ENCODE data around the gene TEC. TPM values are rescaled to one million over a fixed set of nuclear protein-coding genes. Genes with fewer than 3 reads are reported as not detected.

Gene TEC
- total RNA-seq, 6 donors from 2014 or later: 5.9 to 26.2 (median 10.1) TPM

- no peaks in the 10 kb centered on the region for H3K27me3 ChIP-seq
- DNase-seq (no peak), ATAC-seq (ENCODE audit: low FRiP score in 2 of 2) (no peak)
- TF ChIP-seq POLR2A (IDR thresholded peaks at IDR 0.05): no peak
- no peak for TF ChIP-seq POLR2AphosphoS5 (IDR thresholded peaks at IDR 0.05)
- TF ChIP-seq EP300 (IDR thresholded peaks at IDR 0.05): no peak
- no peak for TF ChIP-seq CTCF (IDR thresholded peaks at IDR 0.05)
- no peak overlapping the region for H3K4me3 ChIP-seq
- no peaks in the 10 kb centered on the region for H3K4me1 ChIP-seq
- WGBS, 2 donors: 64 to 69% methylated on average over 4 of the region's 4 CpGs
- H3K36me3 ChIP-seq: no peaks in the 10 kb centered on the region
- no peaks in the 10 kb centered on the region for H3K9me3 ChIP-seq
- H3K27ac ChIP-seq: no peak overlapping the region
Observed at GRCh38 chr4:48226199-48226598, 43.4 kb downstream of the TEC start.

- Histone ChIP-seq H3K4me3 (no peak overlapping the region), H3K36me3 (no peaks in the 10 kb centered on the region), H3K27ac (no peak overlapping the region), H3K4me1 (no peaks in the 10 kb centered on the region), H3K9me3 (no peaks in the 10 kb centered on the region), H3K27me3 (no peaks in the 10 kb centered on the region)
- ATAC-seq (ENCODE audit: low FRiP score in 2 of 2): no peak
- WGBS, 2 donors: 80 to 84% methylated on average over 7 of the region's 7 CpGs
- no peak for TF ChIP-seq POLR2A (IDR thresholded peaks at IDR 0.05)
- no peak for TF ChIP-seq POLR2AphosphoS5 (IDR thresholded peaks at IDR 0.05)
- no peak for TF ChIP-seq CTCF (IDR thresholded peaks at IDR 0.05)
- TF ChIP-seq EP300 (IDR thresholded peaks at IDR 0.05): no peak
- DNase-seq: no peak
Observed at GRCh38 chr4:48225368-48226141, 44.1 kb downstream of the TEC start.

- H3K27me3 ChIP-seq: no peaks in the 10 kb centered on the region
- H3K4me3 ChIP-seq: no peak overlapping the region
- H3K4me1 ChIP-seq: no peaks in the 10 kb centered on the region
- no peaks in the 10 kb centered on the region for H3K36me3 ChIP-seq
- no peak overlapping the region for H3K27ac ChIP-seq
- H3K9me3 ChIP-seq: no peaks in the 10 kb centered on the region
- no peak for TF ChIP-seq EP300 (IDR thresholded peaks at IDR 0.05)
- no peak for TF ChIP-seq CTCF (IDR thresholded peaks at IDR 0.05)
- no peak for TF ChIP-seq POLR2A (IDR thresholded peaks at IDR 0.05)
- TF ChIP-seq POLR2AphosphoS5 (IDR thresholded peaks at IDR 0.05): no peak
- ATAC-seq (ENCODE audit: low FRiP score in 2 of 2) (no peak), DNase-seq (no peak)
- WGBS, 2 donors: 68 to 69% methylated on average over 5 of the region's 5 CpGs
Observed at GRCh38 chr4:48224606-48225005, 45.0 kb downstream of the TEC start.

GRCh38 chr4:48223633-48224295 is 45.9 kb downstream of the TEC start:
- Histone ChIP-seq H3K36me3 (no peaks in the 10 kb centered on the region), H3K9me3 (no peaks in the 10 kb centered on the region), H3K27me3 (no peaks in the 10 kb centered on the region), H3K27ac (no peak overlapping the region), H3K4me3 (no peak overlapping the region), H3K4me1 (no peaks in the 10 kb centered on the region)
- peak in 1 of 2 donors; percentile 32 for ATAC-seq (ENCODE audit: low FRiP score in 2 of 2)
- no peak for DNase-seq
- WGBS, 2 donors: 66 to 95% methylated on average over 3 of the region's 3 CpGs
- TF ChIP-seq CTCF (IDR thresholded peaks at IDR 0.05) (no peak), EP300 (IDR thresholded peaks at IDR 0.05) (no peak), POLR2A (IDR thresholded peaks at IDR 0.05) (no peak), POLR2AphosphoS5 (IDR thresholded peaks at IDR 0.05) (no peak)
